PC-3 (cell line): ENCODE measurements around the gene MITF. TPM values are rescaled to one million over a fixed set of nuclear protein-coding genes. Genes with fewer than 3 reads are reported as not detected.

Experiments used
- ATAC-seq: fragments of 200-7000 bp; cut with Tn5 transposase; 2 replicates; pipeline ENCODE4 v1.9.1; 2020; ENCODE audit warnings: mild to moderate bottlenecking, moderate library complexity
- BruUV-seq: library from RNA; stranded (reverse); fragments of 400-500 nt; replicated peaks from 2 replicates; lab custom pipeline; 2021; lab: Mats Ljungman, UMichigan
- CTCF ChIA-PET: fragments of 300-600 bp; sonication (Branson Sonifier 250); formaldehyde crosslinking; loops from one replicate; lab custom pipeline; 2022; ENCODE audit warnings: antibody characterized with exemption; lab: Charles Lee
- POLR2A ChIA-PET: fragments of 300-600 bp; sonication (Branson Sonifier 250); formaldehyde crosslinking; loops from one replicate; lab custom pipeline; 2022; ENCODE audit warnings: antibody characterized with exemption; ENCODE audit not compliant: unreplicated experiment; lab: Charles Lee
- DNase-seq: peaks from one replicate; pipeline ENCODE4 v3.0.0-alpha.2; 2015
- H2AFZ ChIP-seq: fragments of 300-600 bp; sonication (generic); 2 replicates; pipeline ENCODE4 v1.6.0; 2016; ENCODE audit warnings: antibody characterized with exemption, low read length
- H3F3A ChIP-seq: fragments of 300-600 bp; sonication (generic); one replicate; pipeline ENCODE4 v1.6.0; 2017; ENCODE audit warnings: antibody characterized with exemption, low read length, control low read depth, mild to moderate bottlenecking; ENCODE audit not compliant: unreplicated experiment
- H3K27ac ChIP-seq: fragments of 300-600 bp; sonication (generic); 2 replicates; pipeline ENCODE4 v1.5.1; 2016; ENCODE audit warnings: mild to moderate bottlenecking, low read length
- H3K27me3 ChIP-seq: fragments of 300-600 bp; sonication (generic); 2 replicates; pipeline ENCODE4 v1.6.1; 2016; ENCODE audit warnings: low read length, mixed read lengths
- H3K36me3 ChIP-seq: fragments of 300-600 bp; sonication (generic); 2 replicates; pipeline ENCODE4 v1.6.1; 2016; ENCODE audit warnings: low read depth, mixed run types, low read length, mixed read lengths
- H3K4me1 ChIP-seq: fragments of 300-600 bp; sonication (generic); 2 replicates; pipeline ENCODE4 v1.5.1; 2016; ENCODE audit warnings: low read length; ENCODE audit not compliant: insufficient read depth
- H3K4me2 ChIP-seq: fragments of 300-600 bp; sonication (generic); 2 replicates; pipeline ENCODE4 v1.6.0; 2016; ENCODE audit warnings: low read length
- H3K4me3 ChIP-seq: fragments of 300-600 bp; sonication (generic); 2 replicates; pipeline ENCODE4 v1.5.1; 2016; ENCODE audit warnings: mild to moderate bottlenecking, low read length, mixed read lengths
- H3K79me2 ChIP-seq: fragments of 300-600 bp; sonication (generic); 2 replicates; pipeline ENCODE4 v1.6.1; 2017; ENCODE audit warnings: low read length, mixed read lengths
- H3K9ac ChIP-seq: fragments of 300-600 bp; sonication (generic); 2 replicates; pipeline ENCODE4 v1.6.0; 2016; ENCODE audit warnings: mild to moderate bottlenecking, low read length
- H3K9me2 ChIP-seq: fragments of 300-600 bp; sonication (generic); replicated peaks from 2 replicates; pipeline ENCODE4 v1.6.1; 2016; ENCODE audit warnings: mixed run types, low read length, mixed read lengths
- H3K9me3 ChIP-seq: fragments of 300-600 bp; sonication (generic); 2 replicates; pipeline ENCODE4 v1.6.1; 2016; ENCODE audit warnings: low read length, mixed read lengths
- H4K20me1 ChIP-seq: fragments of 300-600 bp; sonication (generic); 2 replicates; pipeline ENCODE4 v1.6.1; 2016; ENCODE audit warnings: low read length, mixed read lengths
- CTCF ChIP-seq: fragments of 300-600 bp; sonication (generic); conservative IDR thresholded peaks from 2 replicates; pipeline ENCODE4 v1.5.1; 2017; ENCODE audit warnings: antibody characterized with exemption, low read depth, mild to moderate bottlenecking, low read length
- EZH2 ChIP-seq: fragments of 300-600 bp; sonication (generic); IDR thresholded peaks from one replicate; pipeline ENCODE4 v1.6.1; 2017; ENCODE audit warnings: antibody characterized with exemption, mild to moderate bottlenecking, low read length; ENCODE audit not compliant: unreplicated experiment
- EZH2phosphoT487 ChIP-seq: fragments of 300-600 bp; sonication (generic); IDR thresholded peaks from 2 replicates; pipeline ENCODE4 v1.6.1; 2018; ENCODE audit warnings: mild to moderate bottlenecking, antibody characterized with exemption, low read length, borderline replicate concordance
- intact Hi-C: fragments of 100-400 bp; cut with micrococcal nuclease; formaldehyde crosslinking; loops from 2 replicates; pipeline ENCODE4 v1.9.0; 2023
- total RNA-seq: library from RNA; depleted of rRNA; stranded (reverse); fragments of >200 nt; gene quantifications from 2 replicates; pipeline ENCODE4 v1.2.3, GENCODE V29; 2014

The MITF gene
- total RNA-seq, 1 experiment from 2014 or later: 7.6 TPM

GRCh38 chr3:69959581-69959980 is 220.3 kb downstream of the MITF start:
- TF ChIP-seq EZH2phosphoT487 (no peak), EZH2 (no peak), CTCF (no peak)
- H3K4me3 ChIP-seq: no peak overlapping the region
- no TSS peak for BruUV-seq
- intact Hi-C loops: no loop called here
- H3K9me2 ChIP-seq: no peaks in the 10 kb centered on the region
- no peaks in the 10 kb centered on the region for H3K9me3 ChIP-seq
- no peaks in the 10 kb centered on the region for H3K4me1 ChIP-seq
- H3K79me2 ChIP-seq: no peaks in the 10 kb centered on the region
- H3K36me3 ChIP-seq: no peaks in the 10 kb centered on the region
- no peak overlapping the region for H3K27ac ChIP-seq
- CTCF ChIA-PET: no interaction called here
- H3K9ac ChIP-seq: no peak overlapping the region
- no peak overlapping the region for H3K4me2 ChIP-seq
- no peak for ATAC-seq
- H3K27me3 ChIP-seq: no peaks in the 10 kb centered on the region
- POLR2A ChIA-PET: no interaction called here
- no peak for DNase-seq
- H2AFZ ChIP-seq: no peak overlapping the region
- H3F3A ChIP-seq: no peaks in the 10 kb centered on the region
- H4K20me1 ChIP-seq: no peaks in the 10 kb centered on the region

- Histone ChIP-seq H3K27me3 (no peaks in the 10 kb centered on the region), H3K9me3 (no peaks in the 10 kb centered on the region), H3K9me2 (no peaks in the 10 kb centered on the region), H3K36me3 (no peaks in the 10 kb centered on the region), H3K79me2 (no peaks in the 10 kb centered on the region), H3K4me1 (no peaks in the 10 kb centered on the region), H3K27ac (no peak overlapping the region), H3K9ac (no peak overlapping the region), H4K20me1 (no peaks in the 10 kb centered on the region), H3K4me2 (no peak overlapping the region), H2AFZ (no peak overlapping the region), H3F3A (no peaks in the 10 kb centered on the region), H3K4me3 (no peak overlapping the region)
- DNase-seq (no peak), ATAC-seq (no peak)
- POLR2A ChIA-PET: no interaction called here
- no TSS peak for BruUV-seq
- CTCF ChIA-PET: no interaction called here
- intact Hi-C loops: no loop called here
- TF ChIP-seq EZH2 (no peak), EZH2phosphoT487 (no peak), CTCF (no peak)
Measured at GRCh38 chr3:69961706-69962439, 222.6 kb downstream of the MITF start.

- intact Hi-C loops: no loop called here
- no TSS peak for BruUV-seq
- no peaks in the 10 kb centered on the region for H3K9me2 ChIP-seq
- CTCF ChIA-PET: no interaction called here
- no peaks in the 10 kb centered on the region for H3K9me3 ChIP-seq
- H3K27ac ChIP-seq: no peak overlapping the region
- TF ChIP-seq EZH2phosphoT487 (no peak), EZH2 (no peak), CTCF (no peak)
- H3K4me3 ChIP-seq: no peak overlapping the region
- no peaks in the 10 kb centered on the region for H3K36me3 ChIP-seq
- H3K4me2 ChIP-seq: no peak overlapping the region
- H3K27me3 ChIP-seq: no peaks in the 10 kb centered on the region
- no peaks in the 10 kb centered on the region for H3K79me2 ChIP-seq
- H3K4me1 ChIP-seq: no peaks in the 10 kb centered on the region
- POLR2A ChIA-PET: no interaction called here
- H3K9ac ChIP-seq: no peak overlapping the region
- H2AFZ ChIP-seq: no peak overlapping the region
- no peaks in the 10 kb centered on the region for H4K20me1 ChIP-seq
- ATAC-seq (no peak), DNase-seq (no peak)
- no peaks in the 10 kb centered on the region for H3F3A ChIP-seq
Measured at GRCh38 chr3:69963643-69964042, 224.4 kb downstream of the MITF start.
